Measurements from ENCODE around the gene EPM2A. TPM values are rescaled to one million over a fixed set of nuclear protein-coding genes. Genes with fewer than 3 reads are reported as not detected.

EPM2A gene
- total and polyA plus RNA-seq, 10 of the 15 experiments (the other 5 are each of a cell fraction or from before 2014, with no cell fraction given): 3.4 to 13.0 (median 7.9) TPM

DNA sequence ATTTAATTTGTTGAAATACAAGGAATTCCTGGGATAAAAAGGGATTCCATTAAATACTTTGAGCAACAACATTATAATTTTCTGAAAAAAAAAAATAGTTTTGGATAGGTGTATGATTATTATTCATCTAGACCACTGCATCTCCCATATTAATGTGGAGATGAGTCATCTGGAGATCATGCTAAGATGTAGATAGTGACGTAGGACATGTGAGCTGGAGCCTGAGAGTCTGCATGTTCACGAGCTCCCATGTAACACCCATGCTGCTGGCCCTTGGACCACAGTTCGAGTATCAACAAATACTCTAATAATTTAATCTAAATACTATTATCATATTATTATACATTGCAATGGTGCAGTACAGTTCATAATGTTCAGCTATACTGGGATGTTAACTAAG, 91.6 kb downstream of the EPM2A start (continued):
- TF ChIP-seq ZNF217 (IDR thresholded peaks at IDR 0.05) (no peak), TARDBP (IDR thresholded peaks at IDR 0.05; ENCODE audit: borderline replicate concordance) (no peak), ZNF24 (IDR thresholded peaks at IDR 0.05) (no peak), TAF1 (IDR thresholded peaks at IDR 0.05; ENCODE audit: borderline replicate concordance, low read depth, low read length) (no peak)

DNA sequence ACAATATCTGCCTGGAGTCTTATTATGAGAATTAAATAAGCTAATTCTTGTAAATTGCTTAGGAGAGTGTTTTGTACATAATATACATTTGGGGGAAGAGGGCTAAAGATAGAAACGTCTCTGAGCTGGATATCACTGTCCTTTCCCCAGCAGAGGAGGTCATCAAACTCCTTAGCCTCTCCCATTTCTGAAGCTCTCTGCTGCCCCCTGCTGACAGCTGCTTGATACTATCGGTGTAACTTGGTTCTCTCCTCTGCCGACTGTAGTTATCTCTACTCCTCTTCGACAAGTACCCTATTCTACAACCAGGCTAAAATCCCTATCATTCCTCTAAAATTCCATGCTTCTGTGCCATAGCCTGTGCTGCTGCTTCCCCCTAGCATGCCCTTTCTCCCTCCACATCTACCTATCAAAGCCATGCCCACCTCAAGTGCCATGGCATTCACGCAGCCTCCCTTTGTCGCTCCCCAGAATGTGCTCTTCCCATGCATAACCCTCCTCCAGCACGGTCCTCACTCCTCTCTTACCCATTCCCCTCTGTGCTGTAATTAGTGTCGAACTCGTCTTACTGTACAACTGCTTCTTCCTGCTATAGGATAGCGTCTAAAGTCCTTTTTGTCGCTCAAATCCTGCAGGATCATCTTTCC, 101.2 kb downstream of the EPM2A start:
- Histone ChIP-seq H3K4me3 (no peak overlapping the region), H3K27me3 (replicated peaks in 1 of 2; ENCODE audit: control insufficient read depth in 2 of 2, insufficient read depth in 2 of 2, low read length in 1 of 2) (no peaks in the 10 kb centered on the region), H4K20me1 (ENCODE audit: control insufficient read depth, insufficient read depth) (no peaks in the 10 kb centered on the region), H2AFZ (ENCODE audit: control insufficient read depth, low read depth, low read length) (no peak overlapping the region), H3K36me3 (ENCODE audit: control insufficient read depth in 2 of 2, insufficient read depth in 2 of 2, low read length in 1 of 2) (no peaks in the 10 kb centered on the region), H3K27ac (ENCODE audit: control insufficient read depth, insufficient read depth) (no peak overlapping the region), H3K4me1 (ENCODE audit: control insufficient read depth, insufficient read depth, low read length) (no peaks in the 10 kb centered on the region), H3K79me2 (ENCODE audit: control insufficient read depth, insufficient read depth, low read length) (no peaks in the 10 kb centered on the region), H3K9me3 (replicated peaks; ENCODE audit: control insufficient read depth, insufficient read depth, low read length) (no peaks in the 10 kb centered on the region), H3K9ac (ENCODE audit: control insufficient read depth, insufficient read depth, low read length) (no peak overlapping the region), H3K4me2 (ENCODE audit: control insufficient read depth, insufficient read depth) (no peak overlapping the region)
- RAD21 ChIA-PET (ENCODE audit: unreplicated experiment): interaction anchor here (0.6 to 2.5 kb wide), 13 partner anchors 9 to 1190 kb away, joined by 3 to 17 read pairs (median 3); no protein-coding TSS in a partner anchor
- no TSS peak for BruUV-seq (replicated peaks)
- CTCF ChIA-PET: interaction anchor here (0.7 to 3.7 kb wide), 40 partner anchors 8 to 1058 kb away, joined by 3 to 36 read pairs (median 4); no protein-coding TSS in a partner anchor
- SMC1A ChIA-PET (ENCODE audit: uncharacterized antibody, unreplicated experiment): interaction anchor here (0.5 to 2.2 kb wide), 19 partner anchors 9 to 1049 kb away, joined by 3 to 15 read pairs (median 4); no protein-coding TSS in a partner anchor
- peak; percentile 89 for TF ChIP-seq RAD21 (IDR thresholded peaks at IDR 0.05; ENCODE audit: insufficient read depth, low read depth, low read length)
- TF ChIP-seq, protein P1, sequence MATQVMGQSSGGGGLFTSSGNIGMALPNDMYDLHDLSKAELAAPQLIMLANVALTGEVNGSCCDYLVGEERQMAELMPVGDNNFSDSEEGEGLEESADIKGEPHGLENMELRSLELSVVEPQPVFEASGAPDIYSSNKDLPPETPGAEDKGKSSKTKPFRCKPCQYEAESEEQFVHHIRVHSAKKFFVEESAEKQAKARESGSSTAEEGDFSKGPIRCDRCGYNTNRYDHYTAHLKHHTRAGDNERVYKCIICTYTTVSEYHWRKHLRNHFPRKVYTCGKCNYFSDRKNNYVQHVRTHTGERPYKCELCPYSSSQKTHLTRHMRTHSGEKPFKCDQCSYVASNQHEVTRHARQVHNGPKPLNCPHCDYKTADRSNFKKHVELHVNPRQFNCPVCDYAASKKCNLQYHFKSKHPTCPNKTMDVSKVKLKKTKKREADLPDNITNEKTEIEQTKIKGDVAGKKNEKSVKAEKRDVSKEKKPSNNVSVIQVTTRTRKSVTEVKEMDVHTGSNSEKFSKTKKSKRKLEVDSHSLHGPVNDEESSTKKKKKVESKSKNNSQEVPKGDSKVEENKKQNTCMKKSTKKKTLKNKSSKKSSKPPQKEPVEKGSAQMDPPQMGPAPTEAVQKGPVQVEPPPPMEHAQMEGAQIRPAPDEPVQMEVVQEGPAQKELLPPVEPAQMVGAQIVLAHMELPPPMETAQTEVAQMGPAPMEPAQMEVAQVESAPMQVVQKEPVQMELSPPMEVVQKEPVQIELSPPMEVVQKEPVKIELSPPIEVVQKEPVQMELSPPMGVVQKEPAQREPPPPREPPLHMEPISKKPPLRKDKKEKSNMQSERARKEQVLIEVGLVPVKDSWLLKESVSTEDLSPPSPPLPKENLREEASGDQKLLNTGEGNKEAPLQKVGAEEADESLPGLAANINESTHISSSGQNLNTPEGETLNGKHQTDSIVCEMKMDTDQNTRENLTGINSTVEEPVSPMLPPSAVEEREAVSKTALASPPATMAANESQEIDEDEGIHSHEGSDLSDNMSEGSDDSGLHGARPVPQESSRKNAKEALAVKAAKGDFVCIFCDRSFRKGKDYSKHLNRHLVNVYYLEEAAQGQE (IDR thresholded peaks at IDR 0.05; ENCODE audit: low read depth, low read length): no peak
- no peak for TF ChIP-seq ATF7 (IDR thresholded peaks at IDR 0.05; ENCODE audit: low read depth)
- TF ChIP-seq ZSCAN29 (IDR thresholded peaks at IDR 0.05): no peak
- TF ChIP-seq YY1 (IDR thresholded peaks at IDR 0.05; ENCODE audit: low read depth, low read length): 0 out of 2 replicates have a peak, but pooled peaks have one; percentile 20
- peak; percentile 71; the same call in 1 of the 2 replicates for TF ChIP-seq SMC3 (IDR thresholded peaks at IDR 0.05; ENCODE audit: borderline replicate concordance, low read length)
- TF ChIP-seq HDAC2 (IDR thresholded peaks at IDR 0.05): no peak
- TF ChIP-seq, protein P2, sequence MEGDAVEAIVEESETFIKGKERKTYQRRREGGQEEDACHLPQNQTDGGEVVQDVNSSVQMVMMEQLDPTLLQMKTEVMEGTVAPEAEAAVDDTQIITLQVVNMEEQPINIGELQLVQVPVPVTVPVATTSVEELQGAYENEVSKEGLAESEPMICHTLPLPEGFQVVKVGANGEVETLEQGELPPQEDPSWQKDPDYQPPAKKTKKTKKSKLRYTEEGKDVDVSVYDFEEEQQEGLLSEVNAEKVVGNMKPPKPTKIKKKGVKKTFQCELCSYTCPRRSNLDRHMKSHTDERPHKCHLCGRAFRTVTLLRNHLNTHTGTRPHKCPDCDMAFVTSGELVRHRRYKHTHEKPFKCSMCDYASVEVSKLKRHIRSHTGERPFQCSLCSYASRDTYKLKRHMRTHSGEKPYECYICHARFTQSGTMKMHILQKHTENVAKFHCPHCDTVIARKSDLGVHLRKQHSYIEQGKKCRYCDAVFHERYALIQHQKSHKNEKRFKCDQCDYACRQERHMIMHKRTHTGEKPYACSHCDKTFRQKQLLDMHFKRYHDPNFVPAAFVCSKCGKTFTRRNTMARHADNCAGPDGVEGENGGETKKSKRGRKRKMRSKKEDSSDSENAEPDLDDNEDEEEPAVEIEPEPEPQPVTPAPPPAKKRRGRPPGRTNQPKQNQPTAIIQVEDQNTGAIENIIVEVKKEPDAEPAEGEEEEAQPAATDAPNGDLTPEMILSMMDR (IDR thresholded peaks at IDR 0.05 in 2 of 3, conservative IDR thresholded peaks at IDR 0.05 in 1 of 3; ENCODE audit: control insufficient read depth in 2 of 3, extremely low read depth in 1 of 3, insufficient read depth in 1 of 3, low read depth in 3 of 3, low read length in 3 of 3): peak; percentile 82 to 87 (median 83)
- TF ChIP-seq MTA2 (IDR thresholded peaks at IDR 0.05; ENCODE audit: low read depth): no peak
- ATAC-seq: peak; percentile 98
- POLR2A ChIA-PET: no interaction called here
- DNase-seq (ENCODE audit: low read depth, low spot score): peak; percentile 27
- intact Hi-C loops (cut with micrococcal nuclease; ENCODE audit: unreplicated experiment): loop anchor here (2.0 to 10.0 kb wide), 3 partner anchors 289 to 1051 kb away; no protein-coding TSS in a partner anchor
- WGBS (ENCODE audit: insufficient coverage, insufficient replicate concordance, low lambda C conversion rate, missing lambda C conversion rate): 55% methylated on average over 11 of the region's 11 CpGs
- in situ Hi-C loops (cut with MboI): loop anchor here (10.0 kb wide), 1 partner anchor 1049 kb away; no protein-coding TSS in a partner anchor
- peak; percentile 80 for FAIRE-seq
